Cerebellar nuclear complex (tissue), 1 donor: ENCODE data around the gene YIPF3.
"Not testable (repeated sequence)": the region's sequence is repeated elsewhere in the genome, so short reads cannot be mapped to it uniquely, and the experiment has no call there.

Experiments
- DNase-seq, 2 experiments: peaks; one replicate each; lab custom pipeline; 2025; lab: John Stamatoyannopoulos, UW

The YIPF3 gene

GRCh38 chr6:43509142-43509983 lies 7.4 kb downstream of the YIPF3 start:
- no peak for DNase-seq

- DNase-seq = no peak
These were observed 8.1 kb downstream of the YIPF3 start for GRCh38 chr6:43508481-43509141.

- peak in 1 of 2 experiments; percentile 23 for DNase-seq
These were observed 9.9 kb downstream of the YIPF3 start for GRCh38 chr6:43506667-43507471.

- DNase-seq = no peak
These were observed 10.6 kb downstream of the YIPF3 start for GRCh38 chr6:43506171-43506570.

- no peak for DNase-seq
These were observed 11.0 kb downstream of the YIPF3 start for GRCh38 chr6:43505718-43506117.

- no peak for DNase-seq
These were observed 11.8 kb downstream of the YIPF3 start for GRCh38 chr6:43504756-43505593.

- no peak for DNase-seq
These were observed 13.3 kb downstream of the YIPF3 start for GRCh38 chr6:43503443-43503842.

- DNase-seq = no peak
These were observed 14.1 kb downstream of the YIPF3 start for GRCh38 chr6:43502666-43503065.

GRCh38 chr6:43500921-43501320 lies 15.8 kb downstream of the YIPF3 start:
- DNase-seq = no peak

GRCh38 chr6:43499028-43499815 lies 17.5 kb downstream of the YIPF3 start:
- no peak for DNase-seq

GRCh38 chr6:43498291-43498690 lies 18.4 kb downstream of the YIPF3 start:
- DNase-seq = not testable (repeated sequence)

- no peak for DNase-seq
These were observed 19.0 kb downstream of the YIPF3 start for GRCh38 chr6:43497689-43498088.

GRCh38 chr6:43497129-43497396 lies 19.7 kb downstream of the YIPF3 start:
- DNase-seq = no peak

GRCh38 chr6:43496370-43497128 lies 20.2 kb downstream of the YIPF3 start:
- no peak for DNase-seq

GRCh38 chr6:43495409-43495941 lies 21.3 kb downstream of the YIPF3 start:
- DNase-seq = no peak

- no peak for DNase-seq
These were observed 22.0 kb downstream of the YIPF3 start for GRCh38 chr6:43494766-43495165.

- no peak for DNase-seq
These were observed 22.4 kb downstream of the YIPF3 start for GRCh38 chr6:43494321-43494720.

GRCh38 chr6:43493833-43494232 lies 22.9 kb downstream of the YIPF3 start:
- no peak for DNase-seq

GRCh38 chr6:43493230-43493629 lies 23.5 kb downstream of the YIPF3 start:
- no peak for DNase-seq

- DNase-seq = no peak
These were observed 24.1 kb downstream of the YIPF3 start for GRCh38 chr6:43492673-43493072.
